Endothelial cell of umbilical vein (primary cell): ENCODE data around the gene PLEKHA5. TPM values are rescaled to one million over a fixed set of nuclear protein-coding genes. Genes with fewer than 3 reads are reported as not detected.

Source experiments
- BruUV-seq: library from RNA; stranded (reverse); fragments of 400-500 nt; replicated peaks from 2 replicates; lab custom pipeline; 2021; lab: Mats Ljungman, UMichigan
- CTCF ChIA-PET: fragments of 300-600, 350-600 bp; sonication (Branson Sonifier 250); formaldehyde crosslinking; loops from one replicate; lab custom pipeline; 2021; ENCODE audit warnings: antibody characterized with exemption, inconsistent platforms; lab: Charles Lee
- POLR2A ChIA-PET: fragments of 300-600, 350-600 bp; sonication (Branson Sonifier 250); formaldehyde crosslinking; loops from one replicate; lab custom pipeline; 2021; ENCODE audit warnings: antibody characterized with exemption, inconsistent platforms; lab: Charles Lee
- DNase-seq: peaks from one replicate; pipeline ENCODE4 v3.0.0-alpha.2; 2011; ENCODE audit warnings: low read depth, low spot score
- FAIRE-seq: peaks from 2 replicates; lab custom pipeline; 2011; peaks lifted over from hg19 to GRCh38; lab: Jason Lieb, UNC
- H2AFZ ChIP-seq: 2 replicates; pipeline ENCODE4 v1.6.0; 2012; ENCODE audit warnings: low read depth, low read length, control low read depth, inconsistent platforms
- H3K27ac ChIP-seq: 2 replicates; pipeline ENCODE4 v1.5.1; 2011; ENCODE audit warnings: low read depth, mild to moderate bottlenecking, control low read depth, low read length, moderate library complexity; ENCODE audit not compliant: insufficient read depth
- H3K27me3 ChIP-seq, 2 experiments: 2 replicates each; pipeline versions ENCODE4 v1.6.0 to v1.6.1; 2011; ENCODE audit warnings: low read length in 2 of 2, mixed read lengths in 1 of 2; ENCODE audit not compliant: control insufficient read depth in 2 of 2, insufficient read depth in 2 of 2
- H3K36me3 ChIP-seq, 2 experiments: 2 replicates in 1 of 2; 3 replicates in 1 of 2; pipeline ENCODE4 v1.5.1; 2011; ENCODE audit warnings: low read length in 2 of 2, mild to moderate bottlenecking in 1 of 2, moderate library complexity in 1 of 2; ENCODE audit not compliant: control insufficient read depth in 2 of 2, insufficient read depth in 2 of 2; ENCODE audit errors: extremely low read depth in 1 of 2
- H3K4me1 ChIP-seq: 3 replicates; pipeline ENCODE4 v1.5.1; 2011; ENCODE audit warnings: mild to moderate bottlenecking, low read length; ENCODE audit not compliant: control insufficient read depth, insufficient read depth; ENCODE audit errors: extremely low read depth
- H3K4me2 ChIP-seq: 2 replicates; pipeline ENCODE4 v1.6.1; 2011; ENCODE audit warnings: low read length, control low read depth, mixed read lengths; ENCODE audit not compliant: insufficient read depth
- H3K4me3 ChIP-seq, 3 experiments: fragments of 200-600 bp in 1 of 3; sonication (generic), shearing (Covaris generic) in 1 of 3; replicated peaks in 1 of 3; 2 replicates each; pipeline ENCODE4 v1.5.1; 2011 to 2016; ENCODE audit warnings: control low read depth in 3 of 3, low read length in 3 of 3, mild to moderate bottlenecking in 2 of 3, inconsistent platforms in 1 of 3, low read depth in 1 of 3, moderate library complexity in 1 of 3; ENCODE audit not compliant: insufficient read depth in 1 of 3
- H3K79me2 ChIP-seq: 2 replicates; pipeline ENCODE4 v1.6.0; 2012; ENCODE audit warnings: low read length, inconsistent platforms; ENCODE audit not compliant: control insufficient read depth, insufficient read depth
- H3K9ac ChIP-seq: replicated peaks from 2 replicates; pipeline ENCODE3; 2011; ENCODE audit warnings: low read length, control low read depth; ENCODE audit not compliant: insufficient read depth; ENCODE audit errors: extremely low read depth
- H3K9me1 ChIP-seq: replicated peaks from 3 replicates; pipeline ENCODE4 v1.6.0; 2011; ENCODE audit warnings: mild to moderate bottlenecking, low read length; ENCODE audit not compliant: control insufficient read depth, insufficient read depth; ENCODE audit errors: extremely low read depth
- H3K9me3 ChIP-seq: replicated peaks from 2 replicates; pipeline ENCODE4 v1.5.1; 2012; ENCODE audit warnings: low read length, inconsistent platforms; ENCODE audit not compliant: control insufficient read depth, insufficient read depth
- H4K20me1 ChIP-seq: replicated peaks from 2 replicates; pipeline ENCODE3; 2011; ENCODE audit warnings: mild to moderate bottlenecking, low read length; ENCODE audit not compliant: control insufficient read depth, insufficient read depth; ENCODE audit errors: extremely low read depth
- CTCF ChIP-seq, 2 donors: IDR thresholded peaks; 1 replicate in 1 of 2; 2 replicates in 1 of 2; pipeline ENCODE4 v1.5.1; 2011; ENCODE audit warnings: low read length in 2 of 2, mild to moderate bottlenecking in 2 of 2, moderate library complexity in 2 of 2, control low read depth in 1 of 2, inconsistent platforms in 1 of 2, low read depth in 1 of 2; ENCODE audit not compliant: insufficient read depth in 1 of 2; ENCODE audit errors: extremely low read depth in 1 of 2
- EZH2 ChIP-seq: IDR thresholded peaks from 2 replicates; pipeline ENCODE4 v1.6.1; 2012; ENCODE audit warnings: borderline replicate concordance, low read depth, mild to moderate bottlenecking, moderate library complexity, low read length, inconsistent platforms; ENCODE audit not compliant: severe bottlenecking
- FOS ChIP-seq: IDR thresholded peaks from 2 replicates; pipeline ENCODE4 v1.6.1; 2011; ENCODE audit warnings: mild to moderate bottlenecking, low read length, moderate library complexity, borderline replicate concordance; ENCODE audit not compliant: insufficient read depth
- GATA2 ChIP-seq: IDR thresholded peaks from 2 replicates; pipeline ENCODE4 v1.7.0; 2011; ENCODE audit warnings: low read depth, mild to moderate bottlenecking, moderate library complexity, mixed read lengths, low read length; ENCODE audit not compliant: insufficient read length, insufficient read depth
- JUN ChIP-seq: IDR thresholded peaks from 2 replicates; pipeline ENCODE4 v1.6.1; 2011; ENCODE audit warnings: borderline replicate concordance, low read depth; ENCODE audit not compliant: insufficient read length, insufficient read depth
- MAX ChIP-seq: IDR thresholded peaks from 2 replicates; pipeline ENCODE4 v1.6.1; 2011; ENCODE audit not compliant: insufficient read depth, insufficient read length
- MYC ChIP-seq: IDR thresholded peaks from one replicate; pipeline ENCODE4 v1.6.1; 2011; ENCODE audit warnings: mild to moderate bottlenecking, low read depth, low read length
- POLR2A ChIP-seq: IDR thresholded peaks from 2 replicates; pipeline ENCODE4 v1.6.1; 2012; ENCODE audit warnings: low read depth, mild to moderate bottlenecking, control low read depth, low read length
- POLR2AphosphoS5 ChIP-seq: IDR thresholded peaks from 2 replicates; pipeline ENCODE4 v1.6.1; 2012; ENCODE audit warnings: low read depth, mild to moderate bottlenecking, control low read depth, low read length, moderate library complexity; ENCODE audit not compliant: insufficient read depth
- dilution Hi-C: fragments of 300-500 bp; cut with MboI; formaldehyde crosslinking; loops from one replicate; pipeline ENCODE4 v1.15.0; 2019; ENCODE audit warnings: low sequenced_read_pairs; ENCODE audit not compliant: extremely low pct_ligation_motif_present
- intact Hi-C: fragments of 100-400 bp; cut with micrococcal nuclease; formaldehyde crosslinking; loops from one replicate; pipeline ENCODE4 v1.10.0; 2022
- polyA plus RNA-seq, 4 experiments: library from polyadenylated mRNA; depleted of rRNA in 3 of 4; stranded (reverse) in 3 of 4; unstranded in 1 of 4; fragments of >200 nt; gene quantifications; 2 replicates each; pipeline versions ENCODE4 v1.2.1 to v1.2.3, GENCODE V29; 2011 to 2012; ENCODE audit warnings: missing spikeins in 1 of 4
- total RNA-seq: library from RNA; stranded (reverse); gene quantifications from 2 replicates; pipeline ENCODE4 v1.2.3, GENCODE V29; 2021

PLEKHA5 gene
- total and polyA plus RNA-seq, 2 donors (not counting 3 experiments of a cell fraction or from before 2014, with no cell fraction given) = 2.5 to 12.7 TPM

GRCh38 chr12:19131025-19131444, 1.5 kb downstream of the PLEKHA5 start:
- DNase-seq = peak; percentile 37
- POLR2A ChIA-PET = no interaction called here

GRCh38 chr12:19138551-19138950, 9.0 kb downstream of the PLEKHA5 start:
- ChIA-PET POLR2A (no interaction called here), CTCF (no interaction called here)
- H3K4me2 ChIP-seq = no peak overlapping the region
- FAIRE-seq = no peak
- no peaks in the 10 kb centered on the region for H3K79me2 ChIP-seq
- H3K27me3 ChIP-seq = no peaks in the 10 kb centered on the region
- intact Hi-C loops (no loop called here), dilution Hi-C loops (no loop called here)
- no peak overlapping the region for H3K4me3 ChIP-seq
- no peaks in the 10 kb centered on the region for H3K9me1 ChIP-seq
- H3K4me1 ChIP-seq = no peaks in the 10 kb centered on the region
- no TSS peak for BruUV-seq
- TF ChIP-seq FOS = no peak
- TF ChIP-seq GATA2 = no peak
- TF ChIP-seq CTCF (IDR thresholded peaks at IDR 0.05; ENCODE audit: extremely low read depth in 1 of 2, insufficient read depth in 1 of 2, low read depth in 1 of 2, low read length in 2 of 2) = no peak
- TF ChIP-seq POLR2A = no peak
- no peak for TF ChIP-seq MAX
- TF ChIP-seq EZH2 = no peak
- no peak for TF ChIP-seq JUN
- TF ChIP-seq POLR2AphosphoS5 = no peak
- TF ChIP-seq MYC = no peak
- no peaks in the 10 kb centered on the region for H4K20me1 ChIP-seq
- no peak overlapping the region for H3K27ac ChIP-seq
- no peaks in the 10 kb centered on the region for H3K36me3 ChIP-seq
- no peaks in the 10 kb centered on the region for H3K9me3 ChIP-seq
- no peak overlapping the region for H2AFZ ChIP-seq
- no peak for DNase-seq
- H3K9ac ChIP-seq = no peak overlapping the region

More at GRCh38 chr12:19131025-19131444, 1.5 kb downstream of the PLEKHA5 start:
- peak; percentile 62 for FAIRE-seq
- H3K4me2 ChIP-seq = peak overlapping the region; percentile 97
- BruUV-seq = no TSS peak
- H3K27ac ChIP-seq = no peak overlapping the region
- H3K4me3 ChIP-seq = peak overlapping the region; percentile 62 to 100 (median 69)
- no peaks in the 10 kb centered on the region for H3K27me3 ChIP-seq
- H2AFZ ChIP-seq = peak overlapping the region; percentile 95
- no peaks in the 10 kb centered on the region for H4K20me1 ChIP-seq
- H3K36me3 ChIP-seq = no peaks in the 10 kb centered on the region
- peak overlapping the region; percentile 44 for H3K9ac ChIP-seq
- peaks cover 4% of the 10 kb centered on the region for H3K79me2 ChIP-seq
- peaks cover 5% of the 10 kb centered on the region for H3K4me1 ChIP-seq
- no peaks in the 10 kb centered on the region for H3K9me3 ChIP-seq
- dilution Hi-C loops (no loop called here), intact Hi-C loops (loop anchor here (5.0 kb wide), 1 partner anchor 141 kb away; no protein-coding TSS in a partner anchor)
- no peaks in the 10 kb centered on the region for H3K9me1 ChIP-seq
- CTCF ChIA-PET = interaction anchor here (0.6 to 1.7 kb wide), 4 partner anchors 51 to 159 kb away, joined by 3 to 12 read pairs (median 3); no protein-coding TSS in a partner anchor
- TF ChIP-seq FOS = no peak
- no peak for TF ChIP-seq GATA2
- no peak for TF ChIP-seq POLR2AphosphoS5
